A549 (cell line): ENCODE data around the gene PRR23A. TPM values are rescaled to one million over a fixed set of nuclear protein-coding genes. Genes with fewer than 3 reads are reported as not detected.

Source experiments
- ATAC-seq, 2 experiments: fragments of 200-7000 bp in 1 of 2; fragments of >200 bp in 1 of 2; cut with Nextera tagmentation in 1 of 2; cut with Tn5 transposase in 1 of 2; 3 replicates each; pipeline versions ENCODE4 v1.8.0 to v1.9.1; 2018 to 2020; ENCODE audit warnings: mild to moderate bottlenecking in 1 of 2, moderate library complexity in 1 of 2
- CTCF ChIA-PET: fragments of 300-600 bp; sonication (Branson Sonifier 250); formaldehyde crosslinking; extraction: SDS; loops from one replicate; lab custom pipeline; 2021; ENCODE audit warnings: antibody characterized with exemption, inconsistent platforms; lab: Yijun Ruan, JAX
- POLR2A ChIA-PET: fragments of 350-600 bp; formaldehyde crosslinking; extraction: SDS; loops from one replicate; lab custom pipeline; 2021; ENCODE audit warnings: antibody characterized with exemption, inconsistent platforms; lab: Yijun Ruan, JAX
- DNase-seq, 2 experiments: peaks; one replicate each; pipeline versions ENCODE4 v3.0.0 to v3.0.0-alpha.2; 2011 to 2016; ENCODE audit warnings: low read depth in 1 of 2, low spot score in 1 of 2
- FAIRE-seq: peaks from 2 replicates; lab custom pipeline; 2011; peaks lifted over from hg19 to GRCh38; lab: Jason Lieb, UNC
- H3K27ac ChIP-seq, 2 experiments: fragments of >200 bp; sonication (Bioruptor Twin); formaldehyde crosslinking; 3 replicates each; pipeline ENCODE4 v1.5.1; 2016 to 2017
- H3K4me1 ChIP-seq: fragments of >200 bp; sonication (Bioruptor Twin); formaldehyde crosslinking; 3 replicates; pipeline ENCODE4 v1.6.1; 2016
- H3K4me2 ChIP-seq: fragments of >200 bp; sonication (Bioruptor Twin); formaldehyde crosslinking; 3 replicates; pipeline ENCODE4 v1.6.1; 2016
- H3K4me3 ChIP-seq: fragments of >200 bp; sonication (Bioruptor Twin); formaldehyde crosslinking; 3 replicates; pipeline ENCODE4 v1.5.1; 2016
- H3K9me3 ChIP-seq: fragments of >200 bp; sonication (Bioruptor Twin); formaldehyde crosslinking; 3 replicates; pipeline ENCODE4 v1.6.1; 2016
- CBX2 ChIP-seq: fragments of 200-600 bp; sonication (generic); IDR thresholded peaks from 2 replicates; pipeline ENCODE4 v1.6.1; 2016; ENCODE audit warnings: low read depth, mild to moderate bottlenecking, borderline replicate concordance
- CBX8 ChIP-seq: fragments of 200-600 bp; sonication (generic); IDR thresholded peaks from 2 replicates; pipeline ENCODE4 v1.6.1; 2016
- EP300 ChIP-seq, 2 experiments: fragments of >200 bp; sonication (Bioruptor Twin); formaldehyde crosslinking; IDR thresholded peaks; 2 replicates in 1 of 2; 3 replicates in 1 of 2; pipeline ENCODE4 v1.6.1; 2016 to 2017
- HDAC2 ChIP-seq: fragments of 200-600 bp; sonication (generic); IDR thresholded peaks from 2 replicates; pipeline ENCODE4 v1.6.1; 2016
- KDM1A ChIP-seq: fragments of 200-600 bp; sonication (generic); IDR thresholded peaks from 2 replicates; pipeline ENCODE4 v1.6.1; 2016; ENCODE audit warnings: low read depth, mild to moderate bottlenecking
- KDM5A ChIP-seq: fragments of 200-600 bp; sonication (generic); IDR thresholded peaks from 2 replicates; pipeline ENCODE4 v1.6.1; 2016; ENCODE audit warnings: antibody characterized with exemption, mild to moderate bottlenecking
- MAZ ChIP-seq: fragments of 150-350 bp; IDR thresholded peaks from 2 replicates; pipeline ENCODE4 v1.6.1; 2014; ENCODE audit warnings: antibody characterized with exemption, low read depth, low read length, borderline replicate concordance
- MYC ChIP-seq: IDR thresholded peaks from 2 replicates; pipeline ENCODE4 v1.6.1; 2012; ENCODE audit warnings: mild to moderate bottlenecking, inconsistent platforms, low read length, improper control_type of control experiment, borderline replicate concordance
- NFE2L2 ChIP-seq: fragments of 150-350 bp; conservative IDR thresholded peaks from 2 replicates; pipeline ENCODE4 v1.6.1; 2014; ENCODE audit warnings: low read length
- PHF8 ChIP-seq: fragments of 200-600 bp; sonication (generic); IDR thresholded peaks from 2 replicates; pipeline ENCODE4 v1.6.1; 2016; ENCODE audit warnings: low read depth, mild to moderate bottlenecking, antibody characterized with exemption, moderate library complexity, borderline replicate concordance
- POLR2AphosphoS2 ChIP-seq: conservative IDR thresholded peaks from 2 replicates; pipeline ENCODE4 v1.6.1; 2012; ENCODE audit warnings: low read length, improper control_type of control experiment, inconsistent platforms
- RCOR1 ChIP-seq: fragments of 150-350 bp; IDR thresholded peaks from 2 replicates; pipeline ENCODE4 v1.6.1; 2014; ENCODE audit warnings: antibody characterized with exemption, low read length, low read depth
- SREBF2 ChIP-seq: fragments of 450-650 bp; IDR thresholded peaks from 2 replicates; pipeline ENCODE4 v1.6.1; 2014; ENCODE audit warnings: mild to moderate bottlenecking, moderate library complexity
- TP53 ChIP-seq: fragments of 250-450 bp; sonication (Bioruptor Pico); IDR thresholded peaks from 2 replicates; pipeline ENCODE4 v1.5.0; 2021; ENCODE audit warnings: mild to moderate bottlenecking, moderate library complexity
- ZC3H11A ChIP-seq: fragments of 450-650 bp; IDR thresholded peaks from 2 replicates; pipeline ENCODE4 v1.6.1; 2014; ENCODE audit warnings: antibody characterized with exemption, mild to moderate bottlenecking
- ZFP36 ChIP-seq: fragments of 450-650 bp; IDR thresholded peaks from 2 replicates; pipeline ENCODE4 v1.6.1; 2014; ENCODE audit warnings: borderline replicate concordance; ENCODE audit not compliant: partially characterized antibody
- ZNF302 ChIP-seq: fragments of 250-450 bp; sonication (Bioruptor Pico); IDR thresholded peaks from 2 replicates; pipeline ENCODE4 v1.9.0; 2021; ENCODE audit warnings: inconsistent platforms, mild to moderate bottlenecking, moderate library complexity
- WGBS: methylation state at CpG from one replicate; pipeline ENCODE4 v1.1.6; 2017; ENCODE audit errors: missing lambda C conversion rate; 5-methylcytosine and 5-hydroxymethylcytosine counted together
- polyA plus RNA-seq, 4 experiments: library from polyadenylated mRNA; depleted of rRNA in 3 of 4; stranded (reverse); fragments of >200 nt; fragmentation: RNase III in 1 of 4; extraction: RNeasy Plus Mini Kit Qiagen cat#74134 plus additional on column Dnase treatment in 1 of 4; gene quantifications; 2 replicates in 3 of 4; 3 replicates in 1 of 4; pipeline ENCODE4 v1.2.3, GENCODE V29; 2011 to 2017
- TF ChIP-seq, protein P1 (sequence below): fragments of >200 bp; sonication (Bioruptor Twin); formaldehyde crosslinking; IDR thresholded peaks from 2 replicates; pipeline ENCODE4 v1.6.1; 2016
- TF ChIP-seq, protein P2 (sequence below): fragments of 250-450 bp; sonication (Bioruptor Pico); IDR thresholded peaks from 2 replicates; pipeline ENCODE4 v1.5.0; 2021; ENCODE audit warnings: mild to moderate bottlenecking, moderate library complexity, borderline replicate concordance
- TF ChIP-seq, protein P3 (sequence below): fragments of >200 bp; sonication (Bioruptor Twin); formaldehyde crosslinking; IDR thresholded peaks from 3 replicates; pipeline ENCODE4 v1.5.1; 2016
- TF ChIP-seq, protein P4 (sequence below): fragments of >200 bp; sonication (Bioruptor Twin); formaldehyde crosslinking; IDR thresholded peaks from 3 replicates; pipeline ENCODE4 v1.6.1; 2016
- TF ChIP-seq, protein P5 (sequence below): IDR thresholded peaks from 2 replicates; pipeline ENCODE4 v1.6.1; 2012
- TF ChIP-seq, protein P6 (sequence below): IDR thresholded peaks from 2 replicates; pipeline ENCODE4 v1.6.1; 2012; ENCODE audit warnings: low read depth, borderline replicate concordance
- TF ChIP-seq, protein P7 (sequence below): fragments of 450-650 bp; IDR thresholded peaks from 2 replicates; pipeline ENCODE4 v1.6.1; 2014; ENCODE audit warnings: antibody characterized with exemption

The PRR23A gene
- polyA plus RNA-seq, 2 of the 4 experiments (the other 2 are of a cell fraction) = not detected

DNA sequence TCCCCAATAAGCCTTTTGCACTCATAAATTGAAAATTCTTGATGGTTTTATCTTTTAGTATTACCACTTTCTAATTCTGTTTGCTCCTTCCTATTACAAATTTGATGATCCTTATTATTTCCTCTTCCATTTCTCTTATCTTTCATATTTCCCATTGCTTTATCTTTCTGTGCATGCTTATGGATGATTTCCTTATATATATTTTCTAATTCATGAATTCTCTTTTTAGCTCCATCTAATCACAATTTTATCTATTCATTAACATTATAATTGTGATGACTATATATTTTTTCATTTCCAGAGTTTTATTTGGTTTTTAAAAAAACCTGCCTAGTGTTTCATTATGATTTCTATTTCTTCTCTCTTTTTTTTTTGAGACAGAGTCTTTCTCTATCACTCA lies 41.1 kb downstream of the PRR23A start:
- no peaks in the 10 kb centered on the region for H3K4me1 ChIP-seq
- ATAC-seq = no peak
- CTCF ChIA-PET = no interaction called here

DNA sequence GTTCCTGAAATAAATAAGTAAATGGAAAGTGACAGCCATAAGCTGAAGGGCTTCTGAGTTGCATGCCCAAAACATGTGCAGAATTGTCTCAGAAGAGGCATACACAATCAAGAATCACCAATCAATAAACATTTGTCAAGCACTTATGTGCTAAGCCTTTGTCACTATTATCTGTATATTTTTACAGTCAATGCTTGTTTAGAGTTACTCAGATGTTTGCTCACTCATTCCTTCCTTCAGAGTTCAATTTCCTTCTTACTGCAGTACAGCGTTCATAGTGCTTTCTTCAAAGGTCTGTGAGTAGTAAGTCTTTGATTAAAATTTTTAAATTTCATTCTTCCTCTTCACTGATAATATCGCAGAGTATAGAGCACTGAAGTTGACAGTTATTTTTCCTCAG lies 41.8 kb downstream of the PRR23A start:
- Histone ChIP-seq H3K4me2 (no peak overlapping the region), H3K27ac (no peak overlapping the region), H3K4me3 (no peak overlapping the region), H3K9me3 (peaks cover 14% of the 10 kb centered on the region; the same call in 2 of the 3 replicates), H3K4me1 (no peaks in the 10 kb centered on the region)
- ChIA-PET CTCF (no interaction called here), POLR2A (interaction anchor here (0.8 kb wide), 1 partner anchor 17 kb away, joined by 4 read pairs; the partner anchor contains the start of genes FOXL2 and FOXL2NB)
- TF ChIP-seq, protein P1, sequence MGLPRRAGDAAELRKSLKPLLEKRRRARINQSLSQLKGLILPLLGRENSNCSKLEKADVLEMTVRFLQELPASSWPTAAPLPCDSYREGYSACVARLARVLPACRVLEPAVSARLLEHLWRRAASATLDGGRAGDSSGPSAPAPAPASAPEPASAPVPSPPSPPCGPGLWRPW = no peak
- no peak for TF ChIP-seq ZC3H11A
- TF ChIP-seq, protein P2, sequence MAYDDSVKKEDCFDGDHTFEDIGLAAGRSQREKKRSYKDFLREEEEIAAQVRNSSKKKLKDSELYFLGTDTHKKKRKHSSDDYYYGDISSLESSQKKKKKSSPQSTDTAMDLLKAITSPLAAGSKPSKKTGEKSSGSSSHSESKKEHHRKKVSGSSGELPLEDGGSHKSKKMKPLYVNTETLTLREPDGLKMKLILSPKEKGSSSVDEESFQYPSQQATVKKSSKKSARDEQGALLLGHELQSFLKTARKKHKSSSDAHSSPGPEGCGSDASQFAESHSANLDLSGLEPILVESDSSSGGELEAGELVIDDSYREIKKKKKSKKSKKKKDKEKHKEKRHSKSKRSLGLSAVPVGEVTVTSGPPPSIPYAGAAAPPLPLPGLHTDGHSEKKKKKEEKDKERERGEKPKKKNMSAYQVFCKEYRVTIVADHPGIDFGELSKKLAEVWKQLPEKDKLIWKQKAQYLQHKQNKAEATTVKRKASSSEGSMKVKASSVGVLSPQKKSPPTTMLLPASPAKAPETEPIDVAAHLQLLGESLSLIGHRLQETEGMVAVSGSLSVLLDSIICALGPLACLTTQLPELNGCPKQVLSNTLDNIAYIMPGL = no peak
- TF ChIP-seq, protein P3, sequence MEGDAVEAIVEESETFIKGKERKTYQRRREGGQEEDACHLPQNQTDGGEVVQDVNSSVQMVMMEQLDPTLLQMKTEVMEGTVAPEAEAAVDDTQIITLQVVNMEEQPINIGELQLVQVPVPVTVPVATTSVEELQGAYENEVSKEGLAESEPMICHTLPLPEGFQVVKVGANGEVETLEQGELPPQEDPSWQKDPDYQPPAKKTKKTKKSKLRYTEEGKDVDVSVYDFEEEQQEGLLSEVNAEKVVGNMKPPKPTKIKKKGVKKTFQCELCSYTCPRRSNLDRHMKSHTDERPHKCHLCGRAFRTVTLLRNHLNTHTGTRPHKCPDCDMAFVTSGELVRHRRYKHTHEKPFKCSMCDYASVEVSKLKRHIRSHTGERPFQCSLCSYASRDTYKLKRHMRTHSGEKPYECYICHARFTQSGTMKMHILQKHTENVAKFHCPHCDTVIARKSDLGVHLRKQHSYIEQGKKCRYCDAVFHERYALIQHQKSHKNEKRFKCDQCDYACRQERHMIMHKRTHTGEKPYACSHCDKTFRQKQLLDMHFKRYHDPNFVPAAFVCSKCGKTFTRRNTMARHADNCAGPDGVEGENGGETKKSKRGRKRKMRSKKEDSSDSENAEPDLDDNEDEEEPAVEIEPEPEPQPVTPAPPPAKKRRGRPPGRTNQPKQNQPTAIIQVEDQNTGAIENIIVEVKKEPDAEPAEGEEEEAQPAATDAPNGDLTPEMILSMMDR = no peak
- TF ChIP-seq ZFP36 = no peak
- no peak for TF ChIP-seq RCOR1
- no peak for TF ChIP-seq KDM1A
- no peak for TF ChIP-seq POLR2AphosphoS2
- TF ChIP-seq TP53 (CRISPR knock-in tag) = no peak
- TF ChIP-seq SREBF2 = no peak
- no peak for TF ChIP-seq MAZ
- TF ChIP-seq, protein P4, sequence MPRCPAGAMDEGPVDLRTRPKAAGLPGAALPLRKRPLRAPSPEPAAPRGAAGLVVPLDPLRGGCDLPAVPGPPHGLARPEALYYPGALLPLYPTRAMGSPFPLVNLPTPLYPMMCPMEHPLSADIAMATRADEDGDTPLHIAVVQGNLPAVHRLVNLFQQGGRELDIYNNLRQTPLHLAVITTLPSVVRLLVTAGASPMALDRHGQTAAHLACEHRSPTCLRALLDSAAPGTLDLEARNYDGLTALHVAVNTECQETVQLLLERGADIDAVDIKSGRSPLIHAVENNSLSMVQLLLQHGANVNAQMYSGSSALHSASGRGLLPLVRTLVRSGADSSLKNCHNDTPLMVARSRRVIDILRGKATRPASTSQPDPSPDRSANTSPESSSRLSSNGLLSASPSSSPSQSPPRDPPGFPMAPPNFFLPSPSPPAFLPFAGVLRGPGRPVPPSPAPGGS = no peak
- TF ChIP-seq, protein P5, sequence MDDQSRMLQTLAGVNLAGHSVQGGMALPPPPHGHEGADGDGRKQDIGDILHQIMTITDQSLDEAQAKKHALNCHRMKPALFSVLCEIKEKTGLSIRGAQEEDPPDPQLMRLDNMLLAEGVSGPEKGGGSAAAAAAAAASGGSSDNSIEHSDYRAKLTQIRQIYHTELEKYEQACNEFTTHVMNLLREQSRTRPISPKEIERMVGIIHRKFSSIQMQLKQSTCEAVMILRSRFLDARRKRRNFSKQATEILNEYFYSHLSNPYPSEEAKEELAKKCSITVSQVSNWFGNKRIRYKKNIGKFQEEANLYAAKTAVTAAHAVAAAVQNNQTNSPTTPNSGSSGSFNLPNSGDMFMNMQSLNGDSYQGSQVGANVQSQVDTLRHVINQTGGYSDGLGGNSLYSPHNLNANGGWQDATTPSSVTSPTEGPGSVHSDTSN = no peak
- no peak for TF ChIP-seq HDAC2
- FAIRE-seq (no peak), ATAC-seq (no peak), DNase-seq (no peak)
- WGBS = 54% methylated on average over 2 of the region's 2 CpGs

More for the DNA sequence above, 41.1 kb downstream of the PRR23A start:
- no peak overlapping the region for H3K27ac ChIP-seq
- no peak overlapping the region for H3K4me2 ChIP-seq
- H3K9me3 ChIP-seq = peaks cover 14% of the 10 kb centered on the region; the same call in 2 of the 3 replicates
- FAIRE-seq (no peak), DNase-seq (no peak)
- no peak for TF ChIP-seq NFE2L2
- TF ChIP-seq KDM5A = no peak
- H3K4me3 ChIP-seq = no peak overlapping the region
- POLR2A ChIA-PET = interaction anchor here (0.8 kb wide), 1 partner anchor 18 kb away, joined by 4 read pairs; the partner anchor contains the start of genes FOXL2 and FOXL2NB

DNA sequence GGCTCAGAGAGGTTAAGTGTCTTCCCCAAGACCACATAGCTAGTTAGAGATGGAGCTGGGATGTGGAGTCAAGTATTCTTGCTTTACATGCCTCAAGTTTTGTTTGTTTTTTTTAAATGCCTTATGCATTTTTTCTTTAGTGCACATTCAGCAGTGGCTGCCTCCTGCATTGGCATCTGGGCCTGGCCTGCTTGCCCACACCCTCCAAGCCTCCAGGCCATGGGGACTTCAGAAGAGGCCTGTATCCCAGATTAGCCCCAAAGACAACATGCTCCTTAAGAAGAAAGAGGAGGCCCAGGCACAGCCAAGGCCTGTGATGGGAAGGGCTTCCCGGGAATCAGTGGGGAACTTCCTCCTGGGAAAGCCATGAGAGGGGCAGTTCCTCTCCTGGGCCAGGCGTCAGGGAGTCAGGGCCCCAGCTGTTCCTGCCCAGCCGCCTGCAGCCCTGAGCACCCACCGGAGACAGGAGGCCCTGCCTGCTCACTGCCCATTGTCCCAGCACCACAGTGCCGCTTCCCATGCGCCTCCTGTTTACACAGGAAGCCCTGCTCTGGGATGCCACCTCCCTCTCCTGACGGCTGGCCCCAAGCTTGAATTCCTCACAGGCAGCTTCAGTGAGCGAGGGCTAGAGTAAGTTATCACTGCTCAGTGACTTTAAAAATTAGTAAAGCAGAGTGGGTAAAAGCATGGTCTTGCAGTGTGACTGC lies 43.1 kb downstream of the PRR23A start:
- Histone ChIP-seq H3K9me3 (peaks cover 14% of the 10 kb centered on the region; the same call in 2 of the 3 replicates), H3K4me2 (no peak overlapping the region), H3K4me3 (no peak overlapping the region), H3K27ac (no peak overlapping the region), H3K4me1 (no peaks in the 10 kb centered on the region)
- DNase-seq = no peak
- no peak for FAIRE-seq
- WGBS = 39% methylated on average over 3 of the region's 8 CpGs
- ChIA-PET POLR2A (no interaction called here), CTCF (no interaction called here)
- no peak for ATAC-seq
- TF ChIP-seq MYC (no peak), EP300 (IDR thresholded peaks at IDR 0.05) (no peak), RCOR1 (no peak), ZNF302 (CRISPR knock-in tag) (no peak), CBX8 (no peak), PHF8 (no peak), CBX2 (no peak)
- TF ChIP-seq, protein P5 = no peak
- TF ChIP-seq, protein P6, sequence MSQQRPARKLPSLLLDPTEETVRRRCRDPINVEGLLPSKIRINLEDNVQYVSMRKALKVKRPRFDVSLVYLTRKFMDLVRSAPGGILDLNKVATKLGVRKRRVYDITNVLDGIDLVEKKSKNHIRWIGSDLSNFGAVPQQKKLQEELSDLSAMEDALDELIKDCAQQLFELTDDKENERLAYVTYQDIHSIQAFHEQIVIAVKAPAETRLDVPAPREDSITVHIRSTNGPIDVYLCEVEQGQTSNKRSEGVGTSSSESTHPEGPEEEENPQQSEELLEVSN = no peak
- TF ChIP-seq, protein P7, sequence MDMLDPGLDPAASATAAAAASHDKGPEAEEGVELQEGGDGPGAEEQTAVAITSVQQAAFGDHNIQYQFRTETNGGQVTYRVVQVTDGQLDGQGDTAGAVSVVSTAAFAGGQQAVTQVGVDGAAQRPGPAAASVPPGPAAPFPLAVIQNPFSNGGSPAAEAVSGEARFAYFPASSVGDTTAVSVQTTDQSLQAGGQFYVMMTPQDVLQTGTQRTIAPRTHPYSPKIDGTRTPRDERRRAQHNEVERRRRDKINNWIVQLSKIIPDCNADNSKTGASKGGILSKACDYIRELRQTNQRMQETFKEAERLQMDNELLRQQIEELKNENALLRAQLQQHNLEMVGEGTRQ = no peak
